ENCODE measurements around the gene PRX.
"Not testable (repeated sequence)": the region's sequence is repeated elsewhere in the genome, so short reads cannot be mapped to it uniquely, and the experiment has no call there.

Gene PRX

DNA sequence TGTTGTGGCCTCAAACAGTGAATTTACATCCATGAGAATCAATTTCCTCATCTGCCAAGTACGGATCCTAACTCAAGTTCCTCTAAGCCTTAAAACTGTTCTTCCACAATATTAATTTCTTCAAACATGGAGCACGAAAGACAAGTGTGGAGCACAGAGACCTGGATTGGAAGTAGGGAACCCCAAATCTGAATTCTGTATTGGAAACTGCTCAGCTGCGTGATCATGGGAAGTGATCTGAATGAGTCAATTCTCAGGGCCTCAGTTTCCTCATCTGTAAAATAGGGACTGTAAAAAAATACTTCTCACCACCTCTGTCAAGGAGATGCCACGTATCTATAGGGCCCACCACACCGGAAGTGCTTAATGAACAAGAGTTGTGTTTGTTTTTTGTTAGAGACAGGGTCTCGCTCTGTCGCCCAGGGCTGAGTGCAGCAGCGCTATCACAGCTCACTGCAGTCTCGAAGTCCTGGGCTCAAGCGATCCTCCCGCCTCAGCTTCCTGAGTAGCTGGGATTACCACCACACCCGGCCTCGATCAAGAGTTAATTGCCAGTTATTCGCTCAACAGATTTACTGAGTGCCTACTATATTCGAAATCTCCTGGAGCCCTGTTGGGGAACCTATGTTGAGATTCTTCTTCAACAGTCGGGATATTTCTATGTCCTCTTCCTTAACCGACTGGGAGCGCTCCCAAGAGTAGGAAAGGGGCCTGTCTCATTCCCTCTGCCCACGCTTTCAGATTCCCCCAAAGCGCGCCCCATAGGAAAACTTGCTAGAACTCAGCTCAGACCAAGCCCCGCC, 29.4 kb upstream of the PRX start:
- FAIRE-seq (no peak), DNase-seq (ENCODE audit: extremely low spot score, insufficient read length, low read depth) (no peak)

DNA sequence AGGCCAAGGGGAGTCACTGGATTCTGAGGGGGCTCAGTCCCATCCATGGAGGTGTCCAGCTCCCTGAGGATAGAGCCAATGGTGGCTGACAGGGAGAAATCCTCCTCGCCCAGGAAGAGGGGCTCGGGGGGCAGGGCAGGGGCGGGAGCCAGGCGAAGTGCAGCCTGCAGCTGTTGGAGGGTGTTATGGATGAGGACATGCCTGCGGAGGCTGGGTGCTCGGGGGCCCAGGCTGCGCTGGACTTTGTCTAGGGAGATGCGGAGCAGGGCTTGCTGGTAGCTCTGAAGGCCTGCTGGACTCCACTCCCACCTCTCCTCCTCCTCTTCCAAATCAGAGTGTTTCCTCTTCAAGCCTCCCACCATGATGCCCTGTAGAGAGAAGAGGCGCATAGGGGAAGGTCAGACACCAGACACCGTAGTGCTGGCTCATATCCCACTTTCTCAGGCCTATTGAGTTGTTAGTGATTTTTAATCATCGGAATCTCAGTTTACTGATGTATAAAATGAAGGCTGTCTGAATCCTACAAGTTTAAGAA, 28.6 kb upstream of the PRX start:
- DNase-seq (ENCODE audit: extremely low spot score, insufficient read length, low read depth), result no peak
- no peak for FAIRE-seq

DNA sequence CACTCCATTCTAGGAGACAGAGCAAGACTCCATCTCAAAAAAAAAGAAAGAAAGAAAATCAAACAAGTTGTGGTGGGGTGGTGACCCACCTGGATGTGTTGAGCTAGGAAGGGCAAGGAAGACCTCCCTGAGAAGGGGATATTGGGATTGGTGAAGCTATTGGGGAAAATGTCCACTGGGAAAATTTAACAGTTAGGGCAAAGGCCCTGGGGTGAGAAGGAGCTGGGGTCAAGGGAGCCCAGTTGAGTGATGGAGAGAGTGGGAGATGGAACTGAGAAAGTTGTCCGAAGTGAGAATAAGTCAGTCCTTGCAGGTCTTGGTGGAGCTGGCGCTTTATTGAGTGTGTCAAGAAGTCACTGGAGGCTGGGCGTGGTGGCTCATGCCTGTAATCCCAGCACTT, 25.1 kb upstream of the PRX start:
- DNase-seq (ENCODE audit: extremely low spot score, insufficient read length, low read depth), result no peak
- no peak for FAIRE-seq

DNA sequence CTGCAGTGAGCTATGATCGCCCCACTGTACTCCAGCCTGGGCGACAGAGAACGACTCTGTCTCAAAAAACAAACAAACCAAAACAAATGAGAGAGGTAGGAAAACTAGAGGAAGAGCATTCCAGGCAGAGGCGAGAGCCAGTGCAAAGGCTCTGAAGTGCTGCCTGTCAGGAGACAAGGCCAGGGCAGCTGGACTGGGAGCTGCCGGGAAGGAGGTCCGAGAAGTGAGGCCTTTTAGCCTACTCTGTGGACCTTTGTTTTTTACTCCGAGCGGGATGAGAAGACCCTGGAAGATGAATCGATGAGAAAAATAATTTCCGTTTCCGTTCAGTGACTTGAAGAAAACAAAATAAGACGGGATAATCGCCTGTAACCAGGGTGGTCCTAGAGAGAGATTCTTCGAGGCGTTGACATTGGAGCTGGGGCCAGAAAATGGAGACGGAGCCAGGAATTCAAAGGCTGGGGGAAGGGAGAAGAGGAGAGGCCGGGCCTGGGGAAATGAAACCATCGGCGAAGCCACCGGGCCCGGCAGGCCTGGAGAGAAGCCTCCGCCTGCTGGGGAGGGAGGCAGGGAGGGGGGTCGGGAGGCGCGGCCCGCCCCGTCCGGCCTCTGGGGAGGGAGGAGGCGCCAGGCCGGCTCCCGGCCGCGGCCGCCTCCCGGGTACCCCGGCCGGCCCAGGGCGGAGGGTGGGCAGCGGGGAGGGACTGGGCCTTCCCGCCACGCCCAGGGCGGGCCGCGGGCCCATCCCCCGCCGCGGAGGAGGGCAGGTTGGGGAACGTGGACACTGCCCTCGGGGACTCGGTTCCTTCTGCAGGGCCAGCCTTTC, 20.4 kb upstream of the PRX start:
- peak; percentile 60 for FAIRE-seq

DNA sequence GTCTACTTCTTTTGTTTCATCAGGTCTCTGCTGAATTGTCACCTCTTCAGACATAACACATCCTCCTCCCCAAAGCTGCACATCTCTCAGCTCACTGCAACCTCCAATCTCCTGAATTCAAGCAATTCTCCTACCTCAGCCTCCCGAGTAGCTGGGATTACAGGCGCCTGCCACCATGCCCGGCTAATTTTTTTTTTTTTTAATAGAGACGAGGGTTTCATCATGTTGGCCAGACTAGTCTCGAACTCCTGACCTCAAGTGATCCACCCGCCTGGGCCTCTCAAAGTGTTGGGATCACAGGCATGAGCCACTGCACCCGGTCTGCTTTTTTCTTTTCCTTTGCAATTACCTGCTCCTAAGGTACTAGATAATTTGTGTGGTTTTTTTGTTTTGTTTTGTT, 19.6 kb upstream of the PRX start:
- not testable (repeated sequence) for DNase-seq (ENCODE audit: extremely low spot score, insufficient read length, low read depth); FAIRE-seq

More for the DNA sequence above, 20.4 kb upstream of the PRX start:
- DNase-seq (ENCODE audit: extremely low spot score, insufficient read length, low read depth), result no peak

DNA sequence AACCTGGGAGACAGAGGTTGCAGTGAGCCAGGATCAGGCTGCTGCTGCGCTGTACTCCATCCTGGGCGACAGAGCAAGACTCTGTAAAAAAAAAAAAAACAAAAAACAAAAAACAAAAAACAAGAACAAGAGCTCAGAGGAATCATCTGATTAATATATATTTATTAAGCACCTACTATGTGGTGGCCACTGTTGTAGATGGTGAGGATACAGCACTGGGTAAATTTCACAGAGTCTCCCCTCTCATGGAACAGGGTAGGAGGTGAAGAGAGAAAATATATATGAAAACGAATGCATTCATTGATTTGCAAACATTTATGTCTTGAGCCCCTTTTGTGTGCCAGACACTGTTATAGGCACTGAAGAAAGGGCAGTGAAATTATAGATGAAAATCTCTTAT, 18.5 kb upstream of the PRX start:
- DNase-seq (ENCODE audit: extremely low spot score, insufficient read length, low read depth) (no peak), FAIRE-seq (no peak)

DNA sequence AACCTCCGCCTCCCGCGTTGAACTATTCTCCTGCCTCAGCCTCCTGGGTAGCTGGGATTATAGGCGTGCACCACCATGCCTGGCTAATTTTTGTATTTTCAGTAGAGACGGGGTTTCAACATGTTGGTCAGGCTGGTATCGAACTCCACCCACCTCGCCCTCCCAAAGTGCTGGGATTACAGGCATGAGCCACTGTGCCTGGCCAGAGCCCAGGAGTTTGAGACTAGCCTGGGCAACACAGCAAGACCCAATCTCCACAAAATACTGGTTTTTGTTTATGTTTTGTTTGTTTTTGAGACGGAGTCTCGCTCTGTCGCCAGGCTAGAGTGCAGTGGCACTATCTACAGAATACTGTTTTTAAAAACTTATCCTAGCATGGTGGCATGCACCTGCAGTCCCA, 17.1 kb upstream of the PRX start:
- not testable (repeated sequence) for FAIRE-seq; DNase-seq (ENCODE audit: extremely low spot score, insufficient read length, low read depth)

DNA sequence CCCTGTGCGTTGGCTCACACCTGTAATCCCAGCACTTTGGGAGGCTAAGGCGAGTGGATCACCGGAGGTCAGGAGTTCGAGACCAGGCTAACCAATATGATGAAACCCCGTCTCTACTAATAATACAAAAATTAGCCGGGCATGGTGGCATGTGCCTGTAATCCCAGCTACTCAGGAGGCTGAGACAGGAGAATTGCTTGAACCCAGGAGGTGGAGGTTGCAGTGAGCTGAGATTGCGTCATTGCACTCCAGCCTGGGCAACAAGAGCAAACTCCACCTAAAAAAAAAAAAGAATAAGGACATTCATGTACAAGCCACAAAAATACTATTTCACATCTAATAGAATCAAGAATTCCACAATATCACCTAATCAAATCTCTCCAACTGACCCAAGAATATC, 15.0 kb upstream of the PRX start:
- not testable (repeated sequence) for FAIRE-seq

DNA sequence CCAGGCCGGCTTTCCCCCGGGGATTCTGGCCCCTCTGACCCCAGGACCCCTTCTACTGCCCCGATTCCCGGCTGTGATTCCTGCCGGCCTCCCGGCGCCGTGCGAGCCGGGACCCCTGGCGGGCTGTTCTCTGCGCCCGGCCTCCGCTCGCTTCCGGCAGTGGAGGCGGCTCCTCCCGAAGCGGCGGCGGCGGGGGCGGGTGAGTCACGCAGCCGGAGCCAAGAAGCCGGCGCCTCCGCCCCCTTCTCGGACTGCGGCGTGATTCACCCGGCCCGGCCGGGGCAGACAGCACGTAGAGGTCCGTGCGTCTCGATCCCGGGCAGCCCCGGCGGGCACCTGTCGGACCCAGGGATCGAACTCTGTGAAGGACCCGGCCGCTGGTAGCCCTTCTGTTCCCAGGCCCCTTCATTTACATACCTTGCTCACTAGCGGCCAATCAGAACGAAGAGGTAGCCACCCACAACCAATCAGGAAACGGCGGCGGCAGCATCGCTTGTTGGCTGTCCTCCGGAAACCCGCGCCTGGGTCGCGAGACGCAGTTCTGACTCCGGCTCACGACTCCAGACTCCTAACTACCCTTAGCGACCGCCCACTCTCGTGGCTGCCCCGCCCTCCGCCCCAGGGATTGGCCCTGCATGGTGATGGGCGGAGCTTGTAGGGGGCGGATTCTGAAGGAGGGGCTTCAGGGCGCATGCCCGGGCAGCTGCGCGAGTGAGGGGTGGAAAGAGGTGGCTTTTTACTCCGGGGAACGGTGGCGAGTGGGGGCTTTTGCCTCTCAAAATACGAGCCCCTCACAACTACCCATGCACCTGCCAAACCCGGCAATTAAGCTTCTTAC, 12.5 kb upstream of the PRX start, which contains the start of gene SERTAD1:
Gene SERTAD1, minus strand, starts transcription at position 543 of the 838 bp plus-strand sequence. CDS start 2,446 bp downstream, outside the sequence.
- FAIRE-seq, result peak; percentile 98
- peak; percentile 96 for DNase-seq (ENCODE audit: extremely low spot score, insufficient read length, low read depth)

More for the DNA sequence above, 15.0 kb upstream of the PRX start:
- not testable (repeated sequence) for DNase-seq (ENCODE audit: extremely low spot score, insufficient read length, low read depth)

DNA sequence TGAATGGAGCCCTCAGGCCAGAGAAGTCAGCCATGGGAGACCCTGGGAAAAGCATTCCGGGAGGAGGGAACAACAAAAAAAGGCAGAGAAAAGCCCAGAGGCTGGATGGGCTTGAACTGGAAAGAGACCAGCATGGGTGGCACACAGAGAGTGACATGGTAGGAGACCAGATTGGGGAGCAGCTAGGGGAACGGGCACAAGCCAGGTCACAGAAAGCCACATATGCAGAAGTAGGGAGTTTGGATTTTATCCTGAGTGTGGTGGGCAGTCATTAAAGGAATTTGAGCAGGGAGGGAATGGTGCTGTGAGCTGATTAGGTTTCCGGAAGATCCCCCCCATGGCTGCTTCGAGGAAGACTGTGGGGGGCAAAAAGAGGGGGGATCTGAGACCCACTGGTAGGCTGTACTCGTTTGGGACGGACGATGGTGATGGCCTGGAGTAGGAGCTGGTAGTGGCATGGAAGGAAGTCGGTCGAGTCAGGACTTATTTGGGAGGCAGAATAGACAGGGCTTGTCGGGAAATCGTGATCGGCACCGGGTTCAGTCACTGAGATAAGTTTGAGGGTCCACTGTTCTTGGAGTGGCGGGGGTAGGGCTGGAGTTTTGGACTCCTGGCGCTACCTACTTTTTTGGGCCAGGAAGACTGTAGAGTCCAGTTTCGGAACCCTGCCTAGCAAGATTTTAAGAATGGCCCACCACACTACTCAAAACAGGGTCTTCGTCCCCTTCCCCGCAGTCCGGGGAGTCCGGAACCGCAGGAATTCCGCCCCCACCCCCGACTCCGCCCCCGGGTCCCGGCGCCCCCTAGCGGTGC, 11.7 kb upstream of the PRX start:
- DNase-seq (ENCODE audit: extremely low spot score, insufficient read length, low read depth) (no peak), FAIRE-seq (no peak)

DNA sequence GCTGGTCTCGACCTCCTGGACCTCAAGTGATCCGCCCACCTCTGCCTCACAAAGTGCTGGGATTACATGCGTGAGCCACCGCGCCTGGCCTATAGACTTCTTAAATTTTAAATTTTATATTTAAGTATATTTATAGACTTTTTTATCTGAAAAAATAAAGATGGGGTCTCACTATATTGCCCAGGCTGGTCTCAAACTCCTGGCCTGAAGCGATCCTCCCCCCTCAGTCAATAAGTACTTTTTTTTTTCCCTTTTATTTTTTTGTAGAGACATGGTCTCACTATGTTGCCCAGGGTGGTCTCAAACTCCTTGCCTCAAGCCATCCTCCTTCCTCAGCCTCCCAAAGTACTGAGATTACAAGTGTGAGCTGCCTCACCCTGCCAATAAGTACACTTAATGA, 10.8 kb upstream of the PRX start:
- DNase-seq (ENCODE audit: extremely low spot score, insufficient read length, low read depth) (no peak), FAIRE-seq (no peak)

DNA sequence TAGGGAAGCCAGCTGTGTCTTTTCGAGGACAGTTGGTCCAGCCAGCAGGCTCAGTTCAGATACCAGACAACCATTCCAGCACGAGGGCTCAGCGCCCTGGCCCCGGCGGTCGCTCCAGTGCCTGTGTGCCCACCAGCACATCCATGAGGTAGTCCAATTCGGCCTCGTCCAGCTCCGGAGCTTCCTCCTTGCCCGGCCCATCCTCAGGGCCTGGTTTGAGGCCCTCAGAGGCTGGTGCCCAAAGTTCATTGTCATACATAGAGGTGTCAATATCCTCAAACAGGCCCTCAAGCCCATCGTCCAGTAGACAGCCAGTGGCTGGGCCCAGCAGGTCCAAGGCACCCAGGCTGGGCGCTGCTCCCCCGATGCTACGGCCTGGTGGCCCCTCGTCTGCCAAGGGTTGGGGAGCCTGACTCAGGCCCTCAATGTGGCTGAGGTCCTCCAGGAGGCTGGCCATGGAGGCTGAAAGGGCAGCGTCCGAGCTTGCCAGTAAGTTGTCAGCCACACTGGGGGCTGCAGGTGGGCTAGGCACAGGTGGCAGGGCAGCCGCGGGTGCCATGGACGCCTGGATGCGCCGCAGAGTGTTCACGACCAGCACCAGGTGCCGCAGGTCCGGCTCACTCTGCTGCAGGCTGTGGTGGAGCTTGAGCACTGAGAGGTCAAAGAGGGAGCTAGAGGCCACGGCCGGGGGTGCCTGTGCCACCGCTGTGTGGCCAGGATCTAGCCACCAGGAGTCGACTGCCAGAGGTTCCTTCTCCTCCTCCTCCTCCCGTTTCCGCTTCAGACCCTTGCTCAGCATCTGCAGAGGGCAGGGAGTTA, 9.8 kb upstream of the PRX start:
- DNase-seq (ENCODE audit: extremely low spot score, insufficient read length, low read depth), result no peak
- FAIRE-seq, result no peak

DNA sequence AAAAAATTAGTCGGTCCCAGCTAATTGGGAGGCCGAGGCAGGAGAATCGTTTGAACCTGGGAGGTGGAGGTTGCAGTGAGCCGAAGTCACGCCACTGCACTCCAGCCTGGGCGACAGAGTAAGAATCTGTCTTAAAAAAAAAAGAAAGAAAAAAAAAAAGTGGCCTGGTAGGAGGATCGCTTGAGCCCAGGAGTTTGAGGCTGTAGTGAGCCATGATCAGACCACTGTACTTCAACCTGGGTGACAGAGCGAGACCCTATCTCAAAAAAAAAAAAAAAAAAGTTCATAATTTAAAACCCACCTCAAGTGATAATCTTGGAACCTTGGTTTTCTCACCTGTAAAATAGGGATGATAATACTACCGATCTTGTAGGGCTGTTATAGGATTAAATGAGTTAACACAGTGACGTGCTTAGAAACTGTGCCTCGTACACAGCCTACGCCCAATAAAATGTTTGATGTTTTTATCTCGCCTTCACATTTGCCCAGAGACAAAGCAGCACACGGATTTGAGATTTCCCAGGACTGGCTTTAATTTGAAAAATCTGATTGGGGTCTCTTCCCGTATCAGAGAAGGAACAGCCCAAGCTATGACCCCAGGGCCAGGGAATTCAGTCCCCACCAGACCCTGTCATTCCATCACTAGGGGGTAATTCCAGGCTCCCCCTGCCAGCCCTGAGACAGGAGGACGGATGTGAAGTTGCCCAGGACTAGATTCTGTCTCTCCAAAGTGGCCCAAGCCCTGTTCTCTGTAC, 9.0 kb upstream of the PRX start:
- DNase-seq (ENCODE audit: extremely low spot score, insufficient read length, low read depth) (no peak), FAIRE-seq (no peak)

DNA sequence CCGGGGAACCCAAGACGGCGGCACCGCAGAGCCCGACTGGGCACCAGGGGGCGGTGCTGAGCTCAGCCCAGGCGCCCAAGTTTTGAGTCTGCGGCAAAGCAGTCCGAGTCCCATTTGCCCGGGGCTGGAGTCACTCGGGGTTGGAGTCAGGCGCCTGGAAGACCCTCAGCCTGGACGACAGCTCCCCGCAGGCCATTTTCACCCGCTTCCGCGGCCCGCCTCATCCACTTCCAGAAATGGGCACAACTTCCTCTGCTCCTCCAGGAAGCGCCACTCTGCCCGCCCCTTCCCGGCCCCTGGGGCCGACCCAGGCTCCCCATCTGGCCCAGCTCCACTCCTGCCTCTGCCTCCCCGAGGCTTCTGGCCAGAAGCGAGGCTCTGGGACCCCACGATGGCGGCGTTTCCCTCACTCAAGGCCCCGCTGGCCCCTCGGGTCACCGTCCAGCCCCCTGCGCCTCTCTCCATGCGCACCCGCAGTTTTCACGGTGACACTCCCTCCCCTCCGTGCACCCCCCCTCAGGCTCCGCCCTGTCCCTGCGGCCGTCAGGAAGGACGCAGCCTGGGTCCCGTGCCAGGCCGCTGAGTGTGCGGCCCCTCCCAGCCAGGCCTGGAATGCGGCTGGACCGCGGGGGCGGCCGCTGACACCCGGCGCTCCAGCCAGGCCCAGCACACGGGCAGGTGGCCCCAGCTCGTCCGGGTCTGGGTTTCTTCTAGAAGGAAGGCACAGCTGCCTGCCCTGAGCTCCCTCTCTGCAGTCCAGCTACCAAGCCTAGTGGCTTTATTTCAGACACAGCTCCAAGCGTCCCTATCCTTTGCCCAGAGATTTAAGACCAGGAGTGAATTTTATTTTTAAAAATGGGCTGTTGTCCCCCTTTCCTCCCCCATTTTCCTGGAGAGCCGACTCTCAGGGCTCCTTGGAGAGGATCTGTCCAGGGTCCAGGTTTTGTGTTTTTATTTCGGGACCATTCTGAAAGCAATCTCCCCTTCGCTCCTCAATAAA, 7.9 kb upstream of the PRX start:
- DNase-seq (ENCODE audit: extremely low spot score, insufficient read length, low read depth) (no peak), FAIRE-seq (peak; percentile 73)

DNA sequence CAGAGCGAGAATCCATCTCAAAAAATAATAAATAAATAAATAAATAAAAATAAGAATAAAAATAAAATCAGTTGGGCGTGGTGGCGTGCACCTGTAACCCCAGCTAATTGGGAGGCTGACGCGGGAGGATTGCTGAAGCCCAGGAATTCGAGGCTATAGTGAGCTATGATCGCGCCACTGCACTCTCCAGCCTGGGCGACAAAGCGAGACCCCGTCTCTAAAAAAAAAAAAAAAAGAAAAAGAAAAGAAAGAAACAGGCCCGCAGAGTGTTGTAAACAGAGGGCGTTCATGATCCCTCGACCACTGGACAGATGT, 7.2 kb upstream of the PRX start:
- no peak for FAIRE-seq

DNA sequence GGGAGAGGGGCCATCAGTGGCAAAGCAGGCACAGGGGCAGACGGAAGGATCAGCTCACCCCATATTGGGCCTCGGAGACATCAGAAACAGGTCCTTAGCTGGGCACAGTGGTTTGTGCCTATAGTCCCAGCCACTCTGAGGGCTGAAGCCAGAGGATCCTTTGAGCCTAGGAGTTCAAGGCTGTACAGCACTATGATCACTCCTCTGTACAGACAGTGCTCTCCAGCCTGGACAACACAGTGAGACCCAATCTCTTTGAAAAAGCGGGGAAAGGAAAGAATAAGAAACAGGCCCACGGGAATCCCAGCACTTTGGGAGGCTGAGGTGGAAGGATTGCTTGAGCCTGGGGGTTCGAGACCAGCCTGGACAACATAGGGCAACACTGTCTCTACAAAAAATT, 6.6 kb upstream of the PRX start:
- DNase-seq (ENCODE audit: extremely low spot score, insufficient read length, low read depth) (no peak), FAIRE-seq (no peak)

More for the DNA sequence above, 7.2 kb upstream of the PRX start:
- no peak for DNase-seq (ENCODE audit: extremely low spot score, insufficient read length, low read depth)

Measured in GM18507 (cell line).